Breast epithelium (tissue), 3 donors: ENCODE results near the gene PLCB2.

Experiments used
- CTCF ChIP-seq, 3 donors: fragments of 450-650 bp; IDR thresholded peaks; one replicate each; pipeline ENCODE4 v1.5.1; 2016 to 2017; ENCODE audit warnings: antibody characterized with exemption in 3 of 3, mild to moderate bottlenecking in 3 of 3, moderate library complexity in 3 of 3
- POLR2AphosphoS5 ChIP-seq, 3 donors: sonication (generic); formaldehyde crosslinking; IDR thresholded peaks; one replicate each; pipeline ENCODE4 v1.6.1; 2017; ENCODE audit warnings: antibody characterized with exemption in 3 of 3

- TF ChIP-seq CTCF (IDR thresholded peaks at IDR 0.05) (no peak), POLR2AphosphoS5 (IDR thresholded peaks at IDR 0.05) (no peak)
Measured at GRCh38 chr15:40265355-40265754, 42.4 kb downstream of the PLCB2 start.
